Ishikawa (cell line): ENCODE measurements around the gene CALN1.

Experiments
- CEBPB ChIP-seq: IDR thresholded peaks from 2 replicates; pipeline ENCODE4 v1.6.1; 2012
- CREB1 ChIP-seq: IDR thresholded peaks from 2 replicates; pipeline ENCODE4 v1.6.1; 2012; ENCODE audit warnings: low read depth
- EGR1 ChIP-seq: IDR thresholded peaks from 2 replicates; pipeline ENCODE4 v1.6.1; 2012
- EP300 ChIP-seq: IDR thresholded peaks from 2 replicates; pipeline ENCODE4 v1.6.1; 2012; ENCODE audit warnings: borderline replicate concordance
- FOXM1 ChIP-seq: IDR thresholded peaks from 2 replicates; pipeline ENCODE4 v1.6.1; 2012; ENCODE audit warnings: low read depth, borderline replicate concordance
- MAX ChIP-seq: IDR thresholded peaks from 2 replicates; pipeline ENCODE4 v1.6.1; 2012
- NFIC ChIP-seq: IDR thresholded peaks from 2 replicates; pipeline ENCODE4 v1.6.1; 2012
- RAD21 ChIP-seq: IDR thresholded peaks from 2 replicates; pipeline ENCODE4 v1.6.1; 2012; ENCODE audit warnings: low read depth
- REST ChIP-seq: IDR thresholded peaks from 2 replicates; pipeline ENCODE4 v1.6.1; 2012; ENCODE audit warnings: low read depth, mild to moderate bottlenecking
- TAF1 ChIP-seq: IDR thresholded peaks from 2 replicates; pipeline ENCODE4 v1.6.1; 2012; ENCODE audit warnings: low read depth, mild to moderate bottlenecking
- TCF12 ChIP-seq: IDR thresholded peaks from 2 replicates; pipeline ENCODE4 v1.6.1; 2012; ENCODE audit warnings: low read depth
- TEAD4 ChIP-seq: IDR thresholded peaks from 2 replicates; pipeline ENCODE4 v1.6.1; 2012
- YY1 ChIP-seq: IDR thresholded peaks from 2 replicates; pipeline ENCODE4 v1.6.1; 2012; ENCODE audit warnings: low read depth
- ZBTB7A ChIP-seq: IDR thresholded peaks from 2 replicates; pipeline ENCODE4 v1.6.1; 2012; ENCODE audit warnings: low read depth
- TF ChIP-seq, protein P1 (sequence below): IDR thresholded peaks from 2 replicates; pipeline ENCODE4 v1.6.1; 2012

Gene CALN1

DNA sequence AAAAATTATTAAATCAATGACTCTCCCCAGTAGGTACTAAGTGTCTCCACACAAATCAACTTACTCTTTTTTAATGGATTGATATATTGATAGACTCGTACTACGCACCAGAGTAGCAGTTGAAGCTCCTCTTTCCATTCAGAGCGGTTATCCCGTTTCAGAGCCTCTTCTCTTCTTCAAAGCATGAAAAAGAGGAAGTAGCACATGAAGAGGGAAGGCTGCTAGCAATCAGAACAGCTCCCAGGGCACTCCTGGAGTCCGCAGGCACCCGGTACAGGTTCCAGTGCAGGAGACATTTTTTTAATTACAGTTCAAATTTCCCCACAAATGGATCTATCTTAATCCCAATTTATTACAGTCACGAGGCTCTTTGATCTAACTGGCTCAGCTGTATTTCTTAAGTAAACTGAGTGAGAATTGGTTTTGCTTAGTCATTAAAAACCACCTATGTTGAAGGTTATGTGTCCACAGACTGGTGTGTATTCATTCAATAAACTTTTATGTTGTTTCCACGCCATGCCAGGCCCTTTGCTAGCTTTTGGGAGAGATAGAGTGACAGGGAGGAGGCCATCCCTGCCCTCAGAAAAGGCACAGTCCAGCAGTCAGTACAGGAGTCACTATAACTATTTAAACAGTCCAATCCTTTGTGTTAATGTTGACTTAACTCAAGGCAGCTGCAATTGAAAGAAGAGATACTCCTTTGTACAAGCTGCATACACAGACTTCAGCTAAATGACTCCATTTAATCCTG, 32.1 kb upstream of the CALN1 start:
- no peak for TF ChIP-seq TEAD4
- no peak for TF ChIP-seq RAD21
- no peak for TF ChIP-seq CEBPB
- no peak for TF ChIP-seq EGR1
- TF ChIP-seq ZBTB7A = no peak
- no peak for TF ChIP-seq REST
- no peak for TF ChIP-seq TAF1
- TF ChIP-seq FOXM1 = no peak
- no peak for TF ChIP-seq NFIC
- no peak for TF ChIP-seq MAX
- no peak for TF ChIP-seq EP300

- no peak for TF ChIP-seq NFIC
- TF ChIP-seq REST = no peak
- TF ChIP-seq MAX = no peak
- no peak for TF ChIP-seq EGR1
- TF ChIP-seq FOXM1 = no peak
- no peak for TF ChIP-seq CREB1
- TF ChIP-seq RAD21 = no peak
- TF ChIP-seq EP300 = no peak
- TF ChIP-seq TEAD4 = no peak
These were observed 29.7 kb upstream of the CALN1 start for GRCh38 chr7:72441791-72442190.

- TF ChIP-seq CREB1 = no peak
- no peak for TF ChIP-seq REST
These were observed 26.4 kb upstream of the CALN1 start for GRCh38 chr7:72438491-72438890.

- TF ChIP-seq, protein P1, sequence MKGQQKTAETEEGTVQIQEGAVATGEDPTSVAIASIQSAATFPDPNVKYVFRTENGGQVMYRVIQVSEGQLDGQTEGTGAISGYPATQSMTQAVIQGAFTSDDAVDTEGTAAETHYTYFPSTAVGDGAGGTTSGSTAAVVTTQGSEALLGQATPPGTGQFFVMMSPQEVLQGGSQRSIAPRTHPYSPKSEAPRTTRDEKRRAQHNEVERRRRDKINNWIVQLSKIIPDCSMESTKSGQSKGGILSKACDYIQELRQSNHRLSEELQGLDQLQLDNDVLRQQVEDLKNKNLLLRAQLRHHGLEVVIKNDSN = no peak
- no peak for TF ChIP-seq CREB1
- no peak for TF ChIP-seq RAD21
- no peak for TF ChIP-seq REST
- TF ChIP-seq NFIC = no peak
- TF ChIP-seq EP300 = no peak
- TF ChIP-seq FOXM1 = no peak
- no peak for TF ChIP-seq CEBPB
- no peak for TF ChIP-seq ZBTB7A
- TF ChIP-seq TEAD4 = no peak
- TF ChIP-seq MAX = no peak
- TF ChIP-seq TCF12 = no peak
- no peak for TF ChIP-seq TAF1
- TF ChIP-seq YY1 = no peak
- no peak for TF ChIP-seq EGR1
These were observed 25.5 kb upstream of the CALN1 start for GRCh38 chr7:72437610-72438009.
